ENCODE results near the gene DSCAML1.

Gene DSCAML1

GRCh38 chr11:117480221-117480620 is 316.8 kb downstream of the DSCAML1 start:
- no peak for DNase-seq

- peak; percentile 55 for DNase-seq
These were observed 317.6 kb downstream of the DSCAML1 start for GRCh38 chr11:117479372-117479771.

- DNase-seq = no peak
These were observed 318.1 kb downstream of the DSCAML1 start for GRCh38 chr11:117478926-117479325.

GRCh38 chr11:117478126-117478860 is 318.7 kb downstream of the DSCAML1 start:
- DNase-seq = no peak

- no peak for DNase-seq
These were observed 319.3 kb downstream of the DSCAML1 start for GRCh38 chr11:117477721-117478120.

GRCh38 chr11:117476531-117477142 is 320.4 kb downstream of the DSCAML1 start:
- DNase-seq = no peak

- DNase-seq = no peak
These were observed 321.1 kb downstream of the DSCAML1 start for GRCh38 chr11:117475716-117476530.

GRCh38 chr11:117473481-117474091 is 323.4 kb downstream of the DSCAML1 start:
- no peak for DNase-seq

- DNase-seq = no peak
These were observed 325.2 kb downstream of the DSCAML1 start for GRCh38 chr11:117471776-117472175.

GRCh38 chr11:117470576-117470975 is 326.4 kb downstream of the DSCAML1 start:
- no peak for DNase-seq

GRCh38 chr11:117468888-117469287 is 328.1 kb downstream of the DSCAML1 start:
- DNase-seq = peak; percentile 17

- no peak for DNase-seq
These were observed 329.2 kb downstream of the DSCAML1 start for GRCh38 chr11:117467770-117468169.

GRCh38 chr11:117466966-117467365 is 330.1 kb downstream of the DSCAML1 start:
- DNase-seq = no peak

- no peak for DNase-seq
These were observed 331.6 kb downstream of the DSCAML1 start for GRCh38 chr11:117465236-117465997.

GRCh38 chr11:117464778-117465177 is 332.2 kb downstream of the DSCAML1 start:
- no peak for DNase-seq

- no peak for DNase-seq
These were observed 334.2 kb downstream of the DSCAML1 start for GRCh38 chr11:117462864-117463247.

- DNase-seq = no peak
These were observed 334.7 kb downstream of the DSCAML1 start for GRCh38 chr11:117462183-117462863.

- DNase-seq = no peak
These were observed 335.4 kb downstream of the DSCAML1 start for GRCh38 chr11:117461396-117462182.

- DNase-seq = peak; percentile 11
These were observed 337.1 kb downstream of the DSCAML1 start for GRCh38 chr11:117459979-117460300.

GRCh38 chr11:117459123-117459978 is 337.7 kb downstream of the DSCAML1 start:
- no peak for DNase-seq
